Thyroid gland (tissue), 4 donors: Measurements from ENCODE around the gene PLEKHN1. TPM values are rescaled to one million over a fixed set of nuclear protein-coding genes. Genes with fewer than 3 reads are reported as not detected.

Source experiments
- DNase-seq, 2 donors: peaks; one replicate each; pipeline ENCODE4 v3.0.0-alpha.2; 2019
- H3K27ac ChIP-seq, 3 donors: fragments of 200-600 bp; sonication (generic); 1 replicate in 2 of 3; 2 replicates in 1 of 3; pipeline ENCODE4 v1.5.1; 2016 to 2019; ENCODE audit warnings: mild to moderate bottlenecking in 1 of 3, moderate library complexity in 1 of 3
- H3K27me3 ChIP-seq: fragments of 200-600 bp; sonication (generic); one replicate; pipeline ENCODE4 v1.5.1; 2019
- H3K36me3 ChIP-seq, 2 donors: fragments of 200-600 bp; sonication (generic); one replicate each; pipeline ENCODE4 v1.5.1; 2016 to 2019
- H3K4me1 ChIP-seq, 2 donors: fragments of 200-600 bp; sonication (generic); one replicate each; pipeline ENCODE4 v1.5.1; 2017 to 2019
- H3K4me3 ChIP-seq, 3 donors: fragments of 200-600 bp; sonication (generic); replicated peaks in 1 of 3; 1 replicate in 2 of 3; 2 replicates in 1 of 3; pipeline ENCODE4 v1.5.1; 2016; ENCODE audit warnings: mild to moderate bottlenecking in 1 of 3
- H3K9me3 ChIP-seq: fragments of 200-600 bp; sonication (generic); one replicate; pipeline ENCODE4 v1.5.1; 2017
- CTCF ChIP-seq, 6 experiments: fragments of 200-600 bp in 3 of 6; fragments of 450-650 bp in 3 of 6; sonication (generic) in 3 of 6; IDR thresholded peaks; one replicate each; pipeline ENCODE4 v1.5.1; 2016 to 2019; ENCODE audit warnings: antibody characterized with exemption in 6 of 6, mild to moderate bottlenecking in 2 of 6, inconsistent platforms in 1 of 6, moderate library complexity in 1 of 6
- POLR2A ChIP-seq, 2 donors: fragments of 450-650 bp; IDR thresholded peaks; one replicate each; pipeline ENCODE4 v1.6.1; 2017; ENCODE audit warnings: antibody characterized with exemption in 2 of 2, mild to moderate bottlenecking in 2 of 2, moderate library complexity in 1 of 2
- WGBS, 2 donors: methylation state at CpG; one replicate each; pipeline ENCODE4 v1.1.5; 2017; 5-methylcytosine and 5-hydroxymethylcytosine counted together
- intact Hi-C: fragments of 100-400 bp; cut with DNase I; formaldehyde crosslinking; loops from one replicate; pipeline ENCODE4 v1.15.1; 2023
- total RNA-seq, 4 donors: library from RNA; depleted of rRNA; stranded (reverse); fragments of >200 nt; gene quantifications; one replicate each; pipeline ENCODE4 v1.2.3, GENCODE V29; 2016

The PLEKHN1 gene
- total RNA-seq, 4 donors from 2014 or later, result 0.25 to 0.27 TPM; not detected in 2

- intact Hi-C loops, result no loop called here
- Histone ChIP-seq H3K27me3 (no peaks in the 10 kb centered on the region), H3K4me1 (peaks cover 18 to 28% of the 10 kb centered on the region in 2 donors), H3K27ac (no peak overlapping the region), H3K9me3 (no peaks in the 10 kb centered on the region), H3K4me3 (no peak overlapping the region), H3K36me3 (no peaks in the 10 kb centered on the region)
- TF ChIP-seq CTCF (IDR thresholded peaks at IDR 0.05) (no peak), POLR2A (IDR thresholded peaks at IDR 0.05) (no peak)
- 57% methylated on average over 2 of the region's 3 CpGs; no CpG with 5 or more reads in 1 of the 2 donors for whole genome bisulfite sequencing, 2 donors
- no peak for DNase-seq
Observed at GRCh38 chr1:997713-997992, 31.4 kb downstream of the PLEKHN1 start.

- no peak for DNase-seq
- Histone ChIP-seq H3K27me3 (no peaks in the 10 kb centered on the region), H3K27ac (peak overlapping the region in 1 of 3 donors; percentile 75), H3K4me1 (peaks cover 18 to 28% of the 10 kb centered on the region in 2 donors), H3K4me3 (peak overlapping the region in 1 of 3 donors; percentile 73), H3K36me3 (no peaks in the 10 kb centered on the region), H3K9me3 (no peaks in the 10 kb centered on the region)
- TF ChIP-seq POLR2A (IDR thresholded peaks at IDR 0.05), result no peak
- TF ChIP-seq CTCF (IDR thresholded peaks at IDR 0.05), result no peak
- WGBS, 2 donors, result 30% methylated on average over 19 of the region's 75 CpGs; no CpG with 5 or more reads in 1 of the 2 donors
- intact Hi-C loops, result no loop called here
Observed at GRCh38 chr1:997993-998744, 31.9 kb downstream of the PLEKHN1 start.

- DNase-seq, result no peak
- no peaks in the 10 kb centered on the region for H3K36me3 ChIP-seq
- peak overlapping the region in 1 of 3 donors; percentile 75 for H3K27ac ChIP-seq
- TF ChIP-seq CTCF (IDR thresholded peaks at IDR 0.05) (no peak), POLR2A (IDR thresholded peaks at IDR 0.05) (no peak)
- peak overlapping the region in 1 of 3 donors; percentile 73 for H3K4me3 ChIP-seq
- WGBS, 2 donors, result 6% methylated on average over 10 of the region's 27 CpGs; no CpG with 5 or more reads in 1 of the 2 donors
- no peaks in the 10 kb centered on the region for H3K9me3 ChIP-seq
- intact Hi-C loops, result no loop called here
- H3K4me1 ChIP-seq, result peaks cover 18 to 28% of the 10 kb centered on the region in 2 donors
- H3K27me3 ChIP-seq, result no peaks in the 10 kb centered on the region
Observed at GRCh38 chr1:998745-998994, 32.4 kb downstream of the PLEKHN1 start.

GRCh38 chr1:998995-999724, 32.9 kb downstream of the PLEKHN1 start:
- H3K27ac ChIP-seq, result peak overlapping the region; percentile 36 to 94 (median 75)
- no peaks in the 10 kb centered on the region for H3K27me3 ChIP-seq
- peak in 1 of 2 donors; percentile 30 for DNase-seq
- no peaks in the 10 kb centered on the region for H3K36me3 ChIP-seq
- no peaks in the 10 kb centered on the region for H3K9me3 ChIP-seq
- H3K4me3 ChIP-seq, result peak overlapping the region in 1 of 3 donors; percentile 73
- intact Hi-C loops, result no loop called here
- H3K4me1 ChIP-seq, result peaks cover 18 to 31% of the 10 kb centered on the region in 2 donors
- WGBS, 2 donors, result no CpG with 5 or more reads among the region's 86 CpGs
- TF ChIP-seq CTCF (IDR thresholded peaks at IDR 0.05), result peak in 1 of 6 experiments; percentile 9
- no peak for TF ChIP-seq POLR2A (IDR thresholded peaks at IDR 0.05)
